ENCODE results near the gene OR2B6.
"Not testable (repeated sequence)": the region's sequence is repeated elsewhere in the genome, so short reads cannot be mapped to it uniquely, and the experiment has no call there.

The OR2B6 gene

DNA sequence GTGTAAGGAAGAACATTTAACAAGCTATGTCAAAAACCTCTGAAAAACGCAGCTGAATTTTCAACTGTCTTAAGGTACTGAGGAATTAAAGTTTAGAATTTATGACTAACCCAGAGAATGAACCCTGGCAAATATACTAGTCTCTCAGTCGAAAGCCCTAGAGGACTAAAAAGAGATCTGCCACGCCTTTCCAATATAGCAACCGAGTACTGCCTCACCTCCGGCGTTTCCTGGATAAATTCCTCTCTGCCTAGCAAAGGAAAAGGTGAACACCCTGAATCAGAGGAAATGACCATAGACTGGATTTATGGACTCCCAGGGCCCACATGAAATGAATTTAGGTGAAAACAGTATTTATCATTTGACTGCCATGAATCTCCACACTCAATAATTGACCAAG is 32.9 kb upstream of the OR2B6 start:
- no peak overlapping the region for H2BK12ac ChIP-seq (ENCODE audit: low read length)
- no peak overlapping the region for H2AK5ac ChIP-seq (ENCODE audit: low read length)
- H3K9ac ChIP-seq (ENCODE audit: low read length) = no peak overlapping the region
- H4K8ac ChIP-seq (ENCODE audit: low read depth, low read length) = no peak overlapping the region
- H3K9me3 ChIP-seq (ENCODE audit: insufficient read depth, low read depth, low read length) = peaks cover 2% of the 10 kb centered on the region
- H3K36me3 ChIP-seq (ENCODE audit: control insufficient read depth in 1 of 2, insufficient read depth in 2 of 2, low read length in 2 of 2) = no peaks in the 10 kb centered on the region
- no peak overlapping the region for H3K4me3 ChIP-seq (ENCODE audit: low read depth, low read length)
- H3K79me2 ChIP-seq (ENCODE audit: control insufficient read depth, insufficient read depth, low read length, poor library complexity) = no peaks in the 10 kb centered on the region
- H3K79me1 ChIP-seq (ENCODE audit: low read length) = no peaks in the 10 kb centered on the region
- H3K4ac ChIP-seq (ENCODE audit: low read depth, low read length) = no peak overlapping the region
- no peak overlapping the region for H4K12ac ChIP-seq (ENCODE audit: low read depth, low read length)
- peak in 1 of 2 donors; percentile 38 for DNase-seq
- H3K4me2 ChIP-seq (ENCODE audit: low read length) = no peak overlapping the region
- no peak overlapping the region for H4K91ac ChIP-seq (ENCODE audit: low read depth, low read length)
- no peaks in the 10 kb centered on the region for H3K27me3 ChIP-seq (ENCODE audit: insufficient read depth, low read length)
- no peak overlapping the region for H2BK120ac ChIP-seq (ENCODE audit: insufficient read depth, low read length, poor library complexity)
- H2BK5ac ChIP-seq (ENCODE audit: low read depth, low read length, poor library complexity) = no peak overlapping the region
- H2AFZ ChIP-seq (ENCODE audit: insufficient read depth, low read length, poor library complexity) = no peak overlapping the region
- WGBS (ENCODE audit: extremely low coverage, insufficient coverage, insufficient read length) = no CpG with 5 or more reads among the region's 6 CpGs
- H3K4me1 ChIP-seq (ENCODE audit: control insufficient read depth in 1 of 2, insufficient read depth in 2 of 2, low read length in 2 of 2) = no peaks in the 10 kb centered on the region
- no peak overlapping the region for H3K27ac ChIP-seq (ENCODE audit: low read depth, low read length)
- H3K23ac ChIP-seq (ENCODE audit: low read length) = no peak overlapping the region
- H3K14ac ChIP-seq (ENCODE audit: low read length) = no peak overlapping the region
- no peak overlapping the region for H3K18ac ChIP-seq (ENCODE audit: low read length)

DNA sequence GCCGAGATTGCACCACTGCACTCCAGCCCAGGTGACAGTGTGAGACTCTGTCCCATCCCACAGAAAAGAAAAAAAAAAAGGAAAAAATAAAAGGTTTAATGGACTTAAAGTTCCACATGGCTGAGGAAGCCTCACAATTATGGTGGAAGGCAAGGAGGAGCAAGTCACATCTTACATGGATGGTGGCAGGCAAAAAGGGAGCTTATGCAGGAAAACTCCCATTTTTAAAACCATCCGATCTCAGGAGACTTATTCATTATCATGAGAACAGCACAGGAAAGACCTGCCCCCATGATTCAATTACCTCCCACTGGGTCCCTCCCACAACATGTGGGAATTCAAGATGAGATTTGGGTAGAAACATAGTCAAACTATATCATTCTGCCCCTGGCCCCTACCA is 29.0 kb upstream of the OR2B6 start:
- not testable (repeated sequence) for H4K12ac ChIP-seq (ENCODE audit: low read depth, low read length); H3K14ac ChIP-seq (ENCODE audit: low read length); H3K27ac ChIP-seq (ENCODE audit: low read depth, low read length); H2BK120ac ChIP-seq (ENCODE audit: insufficient read depth, low read length, poor library complexity); H3K79me1 ChIP-seq (ENCODE audit: low read length); H2AK5ac ChIP-seq (ENCODE audit: low read length); H3K18ac ChIP-seq (ENCODE audit: low read length); H3K4me3 ChIP-seq (ENCODE audit: low read depth, low read length); H3K4me1 ChIP-seq (ENCODE audit: control insufficient read depth in 1 of 2, insufficient read depth in 2 of 2, low read length in 2 of 2); H4K91ac ChIP-seq (ENCODE audit: low read depth, low read length); DNase-seq; H2BK5ac ChIP-seq (ENCODE audit: low read depth, low read length, poor library complexity); H3K27me3 ChIP-seq (ENCODE audit: insufficient read depth, low read length); H2BK12ac ChIP-seq (ENCODE audit: low read length); H3K4me2 ChIP-seq (ENCODE audit: low read length); H3K36me3 ChIP-seq (ENCODE audit: control insufficient read depth in 1 of 2, insufficient read depth in 2 of 2, low read length in 2 of 2); H2AFZ ChIP-seq (ENCODE audit: insufficient read depth, low read length, poor library complexity); H3K23ac ChIP-seq (ENCODE audit: low read length); H4K8ac ChIP-seq (ENCODE audit: low read depth, low read length); H3K4ac ChIP-seq (ENCODE audit: low read depth, low read length); H3K9me3 ChIP-seq (ENCODE audit: insufficient read depth, low read depth, low read length); H3K9ac ChIP-seq (ENCODE audit: low read length); H3K79me2 ChIP-seq (ENCODE audit: control insufficient read depth, insufficient read depth, low read length, poor library complexity)
- WGBS (ENCODE audit: extremely low coverage, insufficient coverage, insufficient read length) = no CpG with 5 or more reads among the region's 2 CpGs

DNA sequence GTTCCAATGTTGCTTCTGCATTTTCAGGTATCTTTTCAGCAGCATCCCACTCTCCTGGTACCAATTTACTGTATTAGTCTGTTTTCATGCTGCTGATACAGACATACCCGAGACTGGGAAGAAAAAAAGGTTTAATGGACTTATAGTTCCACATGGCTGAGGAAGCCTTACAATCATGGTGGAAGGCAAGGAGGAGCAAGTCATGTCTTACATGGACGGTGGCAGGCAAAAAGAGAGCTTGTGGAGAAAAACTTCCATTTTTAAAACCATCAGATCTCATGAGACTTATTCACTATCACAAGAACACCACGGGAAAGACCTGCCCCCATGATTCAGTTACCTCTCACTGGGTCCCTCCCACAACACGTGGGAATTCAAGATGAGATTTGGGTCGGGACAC is 27.1 kb upstream of the OR2B6 start:
- H4K91ac ChIP-seq (ENCODE audit: low read depth, low read length); H4K12ac ChIP-seq (ENCODE audit: low read depth, low read length); H2BK120ac ChIP-seq (ENCODE audit: insufficient read depth, low read length, poor library complexity); H3K18ac ChIP-seq (ENCODE audit: low read length); H3K9me3 ChIP-seq (ENCODE audit: insufficient read depth, low read depth, low read length); H3K4me1 ChIP-seq (ENCODE audit: control insufficient read depth in 1 of 2, insufficient read depth in 2 of 2, low read length in 2 of 2); H3K9ac ChIP-seq (ENCODE audit: low read length); H3K79me1 ChIP-seq (ENCODE audit: low read length); H2AK5ac ChIP-seq (ENCODE audit: low read length); H3K27ac ChIP-seq (ENCODE audit: low read depth, low read length); H2AFZ ChIP-seq (ENCODE audit: insufficient read depth, low read length, poor library complexity); H3K36me3 ChIP-seq (ENCODE audit: control insufficient read depth in 1 of 2, insufficient read depth in 2 of 2, low read length in 2 of 2); H3K14ac ChIP-seq (ENCODE audit: low read length); H3K27me3 ChIP-seq (ENCODE audit: insufficient read depth, low read length); H2BK5ac ChIP-seq (ENCODE audit: low read depth, low read length, poor library complexity); H3K79me2 ChIP-seq (ENCODE audit: control insufficient read depth, insufficient read depth, low read length, poor library complexity); DNase-seq; H3K23ac ChIP-seq (ENCODE audit: low read length); H3K4me3 ChIP-seq (ENCODE audit: low read depth, low read length); H3K4me2 ChIP-seq (ENCODE audit: low read length); H3K4ac ChIP-seq (ENCODE audit: low read depth, low read length); H2BK12ac ChIP-seq (ENCODE audit: low read length); H4K8ac ChIP-seq (ENCODE audit: low read depth, low read length): not testable (repeated sequence)
- no CpG with 5 or more reads among the region's 5 CpGs for WGBS (ENCODE audit: extremely low coverage, insufficient coverage, insufficient read length)

DNA sequence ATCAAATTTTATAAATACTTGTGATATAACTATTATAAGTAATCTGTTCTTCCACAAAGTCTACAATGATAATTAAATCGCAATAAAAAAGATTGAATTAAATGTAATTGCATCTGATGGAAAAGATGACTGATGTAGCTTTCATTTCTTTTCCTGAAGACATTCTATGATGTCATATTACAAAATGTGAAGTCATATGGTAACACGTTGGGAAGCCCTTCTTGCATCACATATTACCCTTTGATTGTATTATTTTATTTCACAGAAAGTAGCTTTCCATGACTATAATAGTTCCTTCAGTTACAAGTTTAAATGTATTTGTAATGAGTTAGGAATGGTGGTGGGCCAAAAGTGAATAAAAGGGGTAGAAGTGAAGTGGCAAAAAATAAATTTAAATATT is 25.8 kb upstream of the OR2B6 start:
- Histone ChIP-seq H4K91ac (ENCODE audit: low read depth, low read length) (no peak overlapping the region), H3K23ac (ENCODE audit: low read length) (no peak overlapping the region), H3K79me2 (ENCODE audit: control insufficient read depth, insufficient read depth, low read length, poor library complexity) (no peaks in the 10 kb centered on the region), H3K27me3 (ENCODE audit: insufficient read depth, low read length) (no peaks in the 10 kb centered on the region), H4K8ac (ENCODE audit: low read depth, low read length) (no peak overlapping the region), H4K12ac (ENCODE audit: low read depth, low read length) (no peak overlapping the region), H2AK5ac (ENCODE audit: low read length) (no peak overlapping the region), H3K27ac (ENCODE audit: low read depth, low read length) (no peak overlapping the region), H3K14ac (ENCODE audit: low read length) (no peak overlapping the region), H2AFZ (ENCODE audit: insufficient read depth, low read length, poor library complexity) (no peak overlapping the region), H2BK12ac (ENCODE audit: low read length) (no peak overlapping the region), H3K4me1 (ENCODE audit: control insufficient read depth in 1 of 2, insufficient read depth in 2 of 2, low read length in 2 of 2) (no peaks in the 10 kb centered on the region), H3K18ac (ENCODE audit: low read length) (no peak overlapping the region), H2BK120ac (ENCODE audit: insufficient read depth, low read length, poor library complexity) (no peak overlapping the region), H3K4me2 (ENCODE audit: low read length) (no peak overlapping the region), H2BK5ac (ENCODE audit: low read depth, low read length, poor library complexity) (no peak overlapping the region), H3K4me3 (ENCODE audit: low read depth, low read length) (no peak overlapping the region), H3K79me1 (ENCODE audit: low read length) (no peaks in the 10 kb centered on the region), H3K9me3 (ENCODE audit: insufficient read depth, low read depth, low read length) (peaks cover 2% of the 10 kb centered on the region), H3K36me3 (ENCODE audit: control insufficient read depth in 1 of 2, insufficient read depth in 2 of 2, low read length in 2 of 2) (no peaks in the 10 kb centered on the region), H3K4ac (ENCODE audit: low read depth, low read length) (no peak overlapping the region), H3K9ac (ENCODE audit: low read length) (no peak overlapping the region)
- WGBS (ENCODE audit: extremely low coverage, insufficient coverage, insufficient read length) = no CpG with 5 or more reads among the region's 2 CpGs
- DNase-seq = no peak
